ENCODE data around the gene FOXD2.

GRCh38 chr1:47393141-47393540 is 44.7 kb upstream of the FOXD2 start:
- TF ChIP-seq POLR2A (IDR thresholded peaks at IDR 0.05): no peak
- TF ChIP-seq CTCF (IDR thresholded peaks at IDR 0.05): no peak
